ENCODE measurements around the gene MCUR1.
"Not testable (repeated sequence)": the region's sequence is repeated elsewhere in the genome, so short reads cannot be mapped to it uniquely, and the experiment has no call there.

The MCUR1 gene

GRCh38 chr6:13814176-13814937 lies at the start of gene MCUR1:
Gene MCUR1 (minus strand): TSS chr6:13814557. CDS start chr6:13814429, 128 bp downstream.
- peak; percentile 90 to 91 for DNase-seq

GRCh38 chr6:13863699-13864155 lies 49.4 kb upstream of the MCUR1 start:
- DNase-seq = peak; percentile 35 to 46
- TF ChIP-seq POLR2A (IDR thresholded peaks at IDR 0.05; ENCODE audit: low read length) = no peak
- TF ChIP-seq GATA1 (IDR thresholded peaks at IDR 0.05; ENCODE audit: low read depth, low read length) = no peak

More at GRCh38 chr6:13814176-13814937, at the start of gene MCUR1:
- no peak for TF ChIP-seq GATA1 (IDR thresholded peaks at IDR 0.05; ENCODE audit: low read depth, low read length)
- peak; percentile 79 for TF ChIP-seq POLR2A (IDR thresholded peaks at IDR 0.05; ENCODE audit: low read length)

GRCh38 chr6:13860556-13861185 lies 46.3 kb upstream of the MCUR1 start:
- peak; percentile 39 to 48 for DNase-seq

GRCh38 chr6:13859871-13860555 lies 45.7 kb upstream of the MCUR1 start:
- TF ChIP-seq GATA1 (IDR thresholded peaks at IDR 0.05; ENCODE audit: low read depth, low read length) = no peak
- DNase-seq = peak; percentile 44 to 58

- no peak for DNase-seq
- TF ChIP-seq POLR2A (IDR thresholded peaks at IDR 0.05; ENCODE audit: low read length) (no peak), GATA1 (IDR thresholded peaks at IDR 0.05; ENCODE audit: low read depth, low read length) (no peak)
Observed at GRCh38 chr6:13854716-13855250, 40.4 kb upstream of the MCUR1 start.

GRCh38 chr6:13853871-13854270 lies 39.5 kb upstream of the MCUR1 start:
- no peak for DNase-seq
- TF ChIP-seq POLR2A (IDR thresholded peaks at IDR 0.05; ENCODE audit: low read length) (no peak), GATA1 (IDR thresholded peaks at IDR 0.05; ENCODE audit: low read depth, low read length) (no peak)

- TF ChIP-seq GATA1 (IDR thresholded peaks at IDR 0.05; ENCODE audit: low read depth, low read length) (no peak), POLR2A (IDR thresholded peaks at IDR 0.05; ENCODE audit: low read length) (no peak)
- no peak for DNase-seq
Observed at GRCh38 chr6:13851803-13852202, 37.4 kb upstream of the MCUR1 start.

- TF ChIP-seq GATA1 (IDR thresholded peaks at IDR 0.05; ENCODE audit: low read depth, low read length) = no peak
- no peak for TF ChIP-seq POLR2A (IDR thresholded peaks at IDR 0.05; ENCODE audit: low read length)
Observed at GRCh38 chr6:13851330-13851729, 37.0 kb upstream of the MCUR1 start.

GRCh38 chr6:13850690-13851089 lies 36.3 kb upstream of the MCUR1 start:
- DNase-seq = not testable (repeated sequence)

More at GRCh38 chr6:13851330-13851729, 37.0 kb upstream of the MCUR1 start:
- no peak for DNase-seq

GRCh38 chr6:13848522-13849150 lies 34.3 kb upstream of the MCUR1 start:
- DNase-seq = no peak

GRCh38 chr6:13847326-13848050 lies 33.1 kb upstream of the MCUR1 start:
- DNase-seq = no peak
- no peak for TF ChIP-seq POLR2A (IDR thresholded peaks at IDR 0.05; ENCODE audit: low read length)
- TF ChIP-seq GATA1 (IDR thresholded peaks at IDR 0.05; ENCODE audit: low read depth, low read length) = no peak

More at GRCh38 chr6:13848522-13849150, 34.3 kb upstream of the MCUR1 start:
- TF ChIP-seq GATA1 (IDR thresholded peaks at IDR 0.05; ENCODE audit: low read depth, low read length) = no peak
- TF ChIP-seq POLR2A (IDR thresholded peaks at IDR 0.05; ENCODE audit: low read length) = no peak

GRCh38 chr6:13846841-13847240 lies 32.5 kb upstream of the MCUR1 start:
- peak in 1 of 2 experiments; percentile 22 for DNase-seq
- TF ChIP-seq GATA1 (IDR thresholded peaks at IDR 0.05; ENCODE audit: low read depth, low read length) (no peak), POLR2A (IDR thresholded peaks at IDR 0.05; ENCODE audit: low read length) (no peak)

GRCh38 chr6:13841936-13842335 lies 27.6 kb upstream of the MCUR1 start:
- DNase-seq = peak; percentile 66 to 89
- no peak for TF ChIP-seq GATA1 (IDR thresholded peaks at IDR 0.05; ENCODE audit: low read depth, low read length)
- TF ChIP-seq POLR2A (IDR thresholded peaks at IDR 0.05; ENCODE audit: low read length) = peak; percentile 47
